Left kidney (tissue), 2 donors: ENCODE measurements around the gene TEX50. TPM values are rescaled to one million over a fixed set of nuclear protein-coding genes. Genes with fewer than 3 reads are reported as not detected.
"Not testable (repeated sequence)": the region's sequence is repeated elsewhere in the genome, so short reads cannot be mapped to it uniquely, and the experiment has no call there.

ENCODE experiments used
- DNase-seq: peaks from one replicate; pipeline ENCODE4 v3.0.0-alpha.2; 2013
- polyA plus RNA-seq: library from polyadenylated mRNA; unstranded; fragments of 120-200 nt; gene quantifications from one replicate; pipeline ENCODE4 v1.2.1, GENCODE V29; 2013; ENCODE audit not compliant: insufficient read length

Gene TEX50
- polyA plus RNA-seq, 1 donor, result not detected

DNA sequence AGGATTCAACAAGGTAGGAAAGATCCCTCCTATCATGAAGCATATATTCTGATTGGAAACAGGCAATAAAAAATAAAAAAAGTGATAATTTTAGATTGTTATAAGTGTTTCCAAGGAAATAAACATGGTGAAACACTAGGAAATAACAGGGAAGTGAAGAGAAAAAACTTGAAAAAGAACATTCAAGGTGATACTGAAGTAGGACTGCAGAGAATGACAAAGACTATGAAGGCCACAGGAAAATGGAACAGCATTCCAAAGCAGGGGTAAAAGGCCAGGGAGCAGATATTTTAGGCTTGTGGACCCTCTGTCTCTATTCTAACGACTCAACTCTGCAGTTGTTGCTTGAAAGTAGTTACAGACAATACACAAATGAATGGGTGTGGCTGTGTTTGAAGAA is 26.6 kb downstream of the TEX50 start:
- DNase-seq, result no peak

DNA sequence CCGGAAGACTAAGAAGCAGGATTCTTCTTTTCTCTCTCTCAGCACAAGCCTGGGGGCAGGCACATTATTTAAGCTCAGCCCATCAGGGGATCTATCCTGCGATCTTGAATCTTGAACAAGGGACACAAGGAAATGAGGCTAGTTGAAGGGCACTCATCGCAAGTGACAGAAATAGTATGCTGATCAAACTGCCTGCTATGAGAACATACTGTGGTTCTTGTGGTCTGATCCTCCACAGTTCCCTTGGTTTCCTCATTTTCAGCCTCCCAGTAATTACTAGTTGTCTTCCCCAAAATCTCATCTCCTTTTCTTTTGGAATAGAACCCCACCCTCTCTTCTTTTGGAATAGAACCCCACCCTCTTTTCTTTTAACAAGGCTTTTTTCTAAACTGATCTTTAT is 28.0 kb downstream of the TEX50 start:
- DNase-seq, result no peak

- DNase-seq, result no peak
These were observed 31.5 kb downstream of the TEX50 start for GRCh38 chr1:173666646-173667045.

- peak; percentile 80 for DNase-seq
These were observed 34.4 kb downstream of the TEX50 start, which contains the start of gene ANKRD45 for GRCh38 chr1:173669491-173669941. ANKRD45 (minus strand) TSS chr1:173669851; CDS start chr1:173659418, 10,433 bp downstream.

DNA sequence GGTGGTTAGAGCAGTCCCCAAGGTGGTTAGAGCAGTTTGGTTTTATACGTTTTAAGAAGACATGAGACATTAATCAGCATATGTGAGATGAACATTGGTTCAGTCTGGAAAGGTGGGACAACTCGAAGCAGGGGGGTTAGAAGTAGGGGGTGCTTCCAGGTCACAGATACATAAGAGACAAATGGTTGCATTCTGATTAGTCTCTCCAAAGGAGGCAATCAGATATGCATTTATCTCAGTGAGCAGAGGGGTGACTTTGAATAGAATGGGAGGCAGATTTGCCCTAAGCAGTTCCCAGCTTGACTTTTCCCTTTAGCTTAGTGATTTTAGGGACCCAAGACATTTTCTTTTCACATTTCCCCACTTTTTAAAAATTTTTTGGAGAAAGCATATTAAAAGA is 39.4 kb downstream of the TEX50 start:
- not testable (repeated sequence) for DNase-seq

DNA sequence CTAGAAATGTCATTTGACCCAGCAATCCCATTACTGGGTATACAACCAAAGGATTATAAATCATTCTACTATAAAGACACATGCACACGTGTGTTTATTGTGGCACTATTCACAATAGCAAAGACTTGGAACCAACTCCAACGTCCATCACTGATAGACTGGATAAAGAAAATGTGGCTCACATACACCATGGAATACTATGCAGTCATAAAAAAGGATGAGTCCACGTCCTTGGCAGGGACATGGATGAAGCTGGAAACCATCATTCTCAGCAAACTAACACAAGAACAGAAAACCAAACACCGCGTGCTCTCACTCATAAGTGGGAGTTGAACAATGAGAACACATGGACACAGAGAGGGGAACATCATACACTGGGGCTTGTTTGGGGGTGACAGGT is 45.0 kb downstream of the TEX50 start:
- DNase-seq, result not testable (repeated sequence)

DNA sequence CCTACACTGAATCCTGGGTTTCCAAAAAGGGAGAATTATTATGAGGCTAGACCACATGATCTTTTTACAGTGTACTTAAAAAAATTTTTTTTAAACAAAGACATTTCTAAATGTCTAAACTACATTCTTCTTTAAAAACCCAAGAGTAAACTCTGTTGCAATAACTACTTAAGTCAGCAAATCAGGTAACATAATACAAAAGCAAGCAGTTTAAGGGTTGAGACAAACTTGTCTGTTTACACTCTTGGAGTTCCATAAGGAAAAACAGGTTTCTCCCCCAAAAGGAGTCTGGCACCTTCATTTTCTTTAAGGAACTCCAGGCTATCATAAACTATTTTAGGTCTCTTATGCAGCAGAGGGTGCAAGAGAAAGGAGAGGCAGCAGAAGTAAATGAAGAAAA is 47.0 kb downstream of the TEX50 start:
- no peak for DNase-seq

DNA sequence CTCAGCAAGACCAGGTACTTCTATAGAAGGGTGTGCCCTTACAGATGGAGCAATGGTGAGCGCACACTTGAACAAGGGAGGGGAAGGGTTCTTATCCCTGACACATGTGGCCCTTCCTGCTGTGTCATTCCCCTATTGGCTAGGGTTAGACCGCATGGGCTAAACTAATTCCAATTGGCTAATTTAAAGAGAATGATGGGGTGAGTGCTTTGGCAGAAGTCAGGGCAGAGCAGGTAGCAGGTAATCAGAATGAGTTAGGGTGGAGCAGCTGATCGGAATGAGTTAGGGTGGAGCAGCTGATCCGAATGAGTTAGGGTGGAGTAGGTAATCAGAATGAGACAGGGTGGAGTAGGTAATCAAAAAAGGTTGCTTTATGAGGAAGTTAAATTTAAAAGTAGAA is 48.7 kb downstream of the TEX50 start:
- not testable (repeated sequence) for DNase-seq

- not testable (repeated sequence) for DNase-seq
These were observed 50.0 kb downstream of the TEX50 start for GRCh38 chr1:173685121-173685520.

Other genes starting within 250 kb of the TEX50 start
- gene PRDX6, start 158.0 kb upstream of the TEX50 start, polyA plus RNA-seq, result 359 TPM
- 0.27 TPM for gene SLC9C2, start 32.3 kb upstream of the TEX50 start, polyA plus RNA-seq
- gene ANKRD45, start 34.5 kb downstream of the TEX50 start, polyA plus RNA-seq, result 5.9 TPM
- gene KLHL20, start 79.6 kb downstream of the TEX50 start, polyA plus RNA-seq, result 23.7 TPM
- gene DARS2, start 189.3 kb downstream of the TEX50 start, polyA plus RNA-seq, result 33.3 TPM
- 15.7 TPM for gene CENPL, start 189.5 kb downstream of the TEX50 start, polyA plus RNA-seq
- gene GAS5, start 232.7 kb downstream of the TEX50 start, polyA plus RNA-seq, result 612 TPM
- 13.8 TPM for gene ZBTB37, start 233.0 kb downstream of the TEX50 start, polyA plus RNA-seq